CD4-positive, alpha-beta T cell treated with Interleukin-15 for 1 hour (primary cell): ENCODE results near the gene CEP170.
"Not testable (repeated sequence)": the region's sequence is repeated elsewhere in the genome, so short reads cannot be mapped to it uniquely, and the experiment has no call there.

ENCODE experiments used
- DNase-seq: peaks from one replicate; pipeline ENCODE4 v3.0.0-alpha.2; 2020

The CEP170 gene

GRCh38 chr1:243230914-243231313, 24.2 kb downstream of the CEP170 start:
- DNase-seq: no peak

- no peak for DNase-seq
These were observed 25.6 kb downstream of the CEP170 start for GRCh38 chr1:243229526-243229925.

- DNase-seq: no peak
These were observed 27.5 kb downstream of the CEP170 start for GRCh38 chr1:243227622-243228021.

- DNase-seq: no peak
These were observed 37.0 kb downstream of the CEP170 start for GRCh38 chr1:243218059-243218458.

GRCh38 chr1:243217349-243217748, 37.7 kb downstream of the CEP170 start:
- DNase-seq: no peak

DNA sequence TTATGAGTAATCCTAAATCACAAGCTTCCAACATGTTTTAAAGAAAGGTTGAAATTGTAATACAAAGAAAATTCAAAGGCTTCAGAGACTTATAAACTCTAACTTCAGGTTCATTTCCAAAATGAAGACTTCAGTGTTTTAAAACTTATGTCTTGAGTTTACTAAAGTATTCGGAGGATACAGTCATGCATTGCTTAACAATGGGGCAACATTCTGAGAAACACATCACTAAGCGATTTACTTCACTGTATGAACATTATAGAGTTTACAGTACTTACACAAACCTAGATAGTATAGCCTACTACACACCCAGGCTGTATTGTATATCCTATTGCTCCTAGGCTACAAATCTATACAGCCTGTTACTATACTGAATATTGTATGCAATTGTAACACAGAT, 38.3 kb downstream of the CEP170 start:
- DNase-seq: no peak

DNA sequence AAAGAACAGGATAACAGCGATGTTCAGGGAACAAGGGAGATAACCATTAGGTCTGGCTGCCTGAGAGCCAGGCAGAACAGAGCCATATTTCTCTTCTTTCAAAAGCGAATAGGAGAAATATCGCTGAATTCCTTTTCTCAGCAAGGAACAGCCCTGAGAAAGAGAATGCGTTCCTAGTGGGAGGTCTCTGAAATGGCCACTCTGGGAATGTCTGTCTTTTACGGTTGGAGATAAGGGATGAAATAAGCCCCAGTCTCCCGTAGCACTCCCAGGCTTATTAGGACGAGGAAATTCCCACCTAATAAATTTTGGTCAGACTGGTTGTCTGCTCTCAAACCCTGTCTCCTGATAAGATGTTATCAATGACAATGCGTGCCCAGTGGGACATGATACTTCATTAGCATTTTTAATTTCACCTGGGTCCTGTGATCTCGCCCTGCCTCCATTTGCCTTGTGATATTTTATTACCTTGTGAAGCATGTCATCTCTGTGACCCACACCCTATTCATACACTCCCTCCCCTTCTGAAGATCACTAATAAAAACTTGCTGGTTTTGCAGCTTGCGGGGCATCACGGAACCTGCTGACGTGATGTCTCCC, 39.7 kb downstream of the CEP170 start:
- not testable (repeated sequence) for DNase-seq

GRCh38 chr1:243213045-243213787, 41.9 kb downstream of the CEP170 start:
- DNase-seq: no peak

GRCh38 chr1:243211984-243212383, 43.1 kb downstream of the CEP170 start:
- DNase-seq: not testable (repeated sequence)

GRCh38 chr1:243205026-243205501, 50.0 kb downstream of the CEP170 start:
- not testable (repeated sequence) for DNase-seq

DNA sequence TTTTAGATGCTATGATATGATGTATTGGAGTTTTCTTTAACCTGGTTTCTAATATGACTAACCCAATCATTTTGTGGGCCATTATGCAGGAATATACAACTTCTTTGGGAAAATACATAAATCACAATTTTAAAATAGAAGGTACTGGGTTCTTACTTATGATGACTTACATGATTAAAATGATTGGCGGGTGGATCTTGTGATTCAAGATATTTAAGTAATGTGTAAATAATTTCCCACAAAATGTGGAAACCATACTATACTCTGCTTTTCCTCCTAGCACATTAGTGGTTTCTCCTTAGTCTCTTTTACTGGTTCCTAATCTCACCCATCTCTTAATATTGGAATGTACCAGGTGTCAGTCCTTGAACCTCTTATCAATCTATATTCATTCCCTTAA, 50.7 kb downstream of the CEP170 start:
- not testable (repeated sequence) for DNase-seq

DNA sequence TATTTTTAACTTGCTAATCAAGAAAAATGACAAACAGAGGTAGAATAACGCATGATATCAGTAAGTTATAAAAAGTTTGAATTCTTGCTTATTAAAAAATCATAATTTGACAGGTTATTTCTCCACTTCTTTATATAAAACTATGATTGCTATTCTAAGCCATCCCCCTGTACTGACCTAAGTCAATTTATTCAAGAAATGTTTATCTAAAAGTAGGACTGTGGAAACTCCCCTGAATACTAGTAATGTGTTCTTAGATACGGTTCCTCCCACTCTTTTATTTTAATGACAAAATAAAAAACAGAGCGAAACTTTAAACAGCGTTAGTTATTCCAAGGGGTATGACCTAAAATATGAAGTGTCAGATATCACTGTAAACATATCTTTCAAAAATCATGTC, 51.9 kb downstream of the CEP170 start:
- not testable (repeated sequence) for DNase-seq

- not testable (repeated sequence) for DNase-seq
These were observed 53.8 kb downstream of the CEP170 start for GRCh38 chr1:243201316-243201715.

- not testable (repeated sequence) for DNase-seq
These were observed 57.6 kb downstream of the CEP170 start for GRCh38 chr1:243197524-243197923.

GRCh38 chr1:243193330-243193729, 61.8 kb downstream of the CEP170 start:
- not testable (repeated sequence) for DNase-seq

DNA sequence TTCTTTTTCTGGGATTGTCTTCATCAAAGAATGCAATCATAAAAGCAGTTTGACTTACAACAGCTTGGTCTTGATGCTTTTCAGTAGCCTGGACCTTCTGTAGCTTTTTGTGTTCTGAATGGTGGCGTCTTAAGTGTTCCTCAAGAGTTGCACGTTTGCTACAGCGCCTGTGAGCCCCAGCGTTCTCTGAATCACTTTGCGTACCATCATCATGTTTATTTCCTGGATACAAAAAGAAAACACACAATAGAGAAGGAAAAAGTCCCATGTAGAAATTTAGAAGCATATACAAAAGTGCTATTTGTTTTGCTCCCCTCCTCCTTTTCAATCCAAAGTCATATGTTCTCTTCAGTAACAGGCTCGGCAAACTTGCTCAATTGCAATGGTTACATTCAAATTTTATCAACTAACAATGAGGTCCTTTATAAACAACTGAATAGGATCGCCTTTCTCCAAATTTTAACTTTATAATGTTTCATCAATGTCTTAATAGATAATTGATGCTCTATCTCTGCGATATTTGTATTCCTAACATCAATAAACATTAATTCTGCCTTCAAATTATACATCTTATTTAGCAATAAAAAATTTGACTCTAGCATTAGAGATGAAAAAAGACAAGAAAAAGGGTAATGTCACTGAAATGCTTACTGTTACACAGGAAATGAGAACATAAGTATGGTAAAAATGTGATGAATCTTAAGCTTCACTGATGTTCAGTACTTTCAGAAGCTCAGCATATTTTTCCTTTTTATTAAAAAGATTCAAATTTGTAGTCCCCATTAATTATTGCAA, 68.7 kb downstream of the CEP170 start:
- not testable (repeated sequence) for DNase-seq

GRCh38 chr1:243184787-243185186, 70.3 kb downstream of the CEP170 start:
- not testable (repeated sequence) for DNase-seq

DNA sequence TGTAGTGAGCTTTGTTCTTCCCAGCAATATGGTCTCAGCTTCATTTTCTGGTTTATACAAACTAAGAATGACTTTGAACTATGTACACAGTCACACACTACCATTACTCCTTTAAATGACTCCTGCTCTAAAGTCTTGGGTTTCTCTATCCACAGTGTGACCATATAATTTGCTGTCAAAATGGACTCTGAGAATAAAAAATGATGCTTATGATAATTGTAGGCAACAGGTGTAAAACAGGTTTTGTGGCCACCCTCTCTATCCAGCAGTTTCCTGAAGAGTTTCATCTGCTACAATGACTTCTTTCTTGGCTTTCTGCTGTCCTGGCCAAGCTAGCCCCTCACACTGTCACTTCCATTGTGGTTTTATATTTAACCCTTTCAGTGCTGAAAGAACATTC, 71.4 kb downstream of the CEP170 start:
- not testable (repeated sequence) for DNase-seq

DNA sequence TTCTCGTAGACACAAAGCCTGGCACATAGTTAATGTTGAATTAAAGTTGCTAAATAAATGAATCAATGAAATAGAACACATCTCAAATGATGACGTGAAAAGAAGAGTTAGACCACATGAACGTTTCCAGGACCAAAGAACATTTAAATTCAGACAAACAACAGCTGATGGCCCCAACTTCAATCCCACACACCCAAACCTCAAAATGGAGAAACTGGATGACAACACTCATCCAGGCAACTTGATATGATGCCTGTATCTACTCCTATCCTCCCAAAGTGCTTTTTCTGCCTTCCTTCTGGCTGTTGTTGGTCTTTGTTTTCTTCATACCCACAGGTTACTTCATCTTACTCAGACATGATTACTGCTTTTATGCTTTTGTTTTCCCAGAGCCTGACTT, 71.9 kb downstream of the CEP170 start:
- DNase-seq: not testable (repeated sequence)

GRCh38 chr1:243179720-243180119, 75.4 kb downstream of the CEP170 start:
- DNase-seq: no peak

- DNase-seq: not testable (repeated sequence)
These were observed 77.3 kb downstream of the CEP170 start for GRCh38 chr1:243177792-243178191.

GRCh38 chr1:243173758-243174369, 81.2 kb downstream of the CEP170 start:
- not testable (repeated sequence) for DNase-seq

- not testable (repeated sequence) for DNase-seq
These were observed 90.2 kb downstream of the CEP170 start for GRCh38 chr1:243164911-243165310.
